ENCODE results near the gene SPACA5B. TPM values are rescaled to one million over a fixed set of nuclear protein-coding genes. Genes with fewer than 3 reads are reported as not detected.

Gene SPACA5B
- total RNA-seq: not detected in 2 replicates

DNA sequence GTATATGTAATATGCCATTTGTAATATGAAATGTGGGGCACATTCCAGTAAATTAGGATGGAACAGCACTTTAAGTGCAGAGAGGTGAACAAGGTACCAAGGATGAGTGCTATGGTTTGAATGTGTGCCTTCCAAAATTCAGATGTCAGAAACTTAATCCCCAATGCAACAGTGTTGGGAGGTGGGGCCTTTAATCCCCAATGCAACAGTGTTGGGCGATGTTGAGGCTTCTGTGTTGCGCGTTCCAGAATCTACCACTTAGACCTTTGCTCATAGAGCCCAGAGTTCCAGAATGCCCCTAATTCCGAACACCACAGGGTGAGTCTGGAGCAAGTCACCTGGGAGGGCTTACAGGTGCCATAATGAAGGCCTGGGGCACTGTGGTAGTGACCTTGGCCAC, at the start of gene SPACA5B:
TSS of gene SPACA5B (plus strand) at position 301 of the 400 bp plus-strand sequence. CDS start at position 363, 62 bp downstream.

Other genes with a start within 250 kb of the SPACA5B start
- gene ZNF182, start 126.6 kb upstream of the SPACA5B start, total RNA-seq: 1.9 and 2.0 TPM in 2 replicates
- gene SPACA5, start 123.6 kb upstream of the SPACA5B start, total RNA-seq: not detected in 2 replicates
- 0.45 and 1.3 TPM in 2 replicates for gene ZNF630, start 59.0 kb upstream of the SPACA5B start, total RNA-seq
- gene SSX5, start 66.2 kb downstream of the SPACA5B start, total RNA-seq: not detected in 2 replicates
- not detected in 2 replicates for gene SSX1, start 124.8 kb downstream of the SPACA5B start, total RNA-seq
- gene SSX3, start 226.1 kb downstream of the SPACA5B start, total RNA-seq: not detected in 2 replicates

Data from bronchus fibroblast of lung (primary cell).